WERI-Rb-1 (cell line): ENCODE measurements around the gene IMPA2.

Experiments used
- DNase-seq: peaks from one replicate; pipeline ENCODE4 v3.0.0-alpha.2; 2020
- H3K27ac ChIP-seq: fragments of 250-450 bp; sonication (Bioruptor Pico); 2 replicates; pipeline ENCODE4 v1.5.1; 2020; ENCODE audit warnings: mild to moderate bottlenecking, moderate library complexity
- H3K27me3 ChIP-seq: fragments of 250-450 bp; sonication (Bioruptor Pico); 2 replicates; pipeline ENCODE4 v1.5.1; 2021; ENCODE audit warnings: mild to moderate bottlenecking, low read depth, moderate library complexity; ENCODE audit not compliant: insufficient read depth, severe bottlenecking
- H3K36me3 ChIP-seq: fragments of 250-450 bp; sonication (Bioruptor Pico); 2 replicates; pipeline ENCODE4 v1.5.1; 2020; ENCODE audit warnings: mild to moderate bottlenecking, moderate library complexity
- H3K4me3 ChIP-seq: 2 replicates; pipeline ENCODE4 v1.5.1; 2011; ENCODE audit warnings: low read depth, mild to moderate bottlenecking, control low read depth, low read length
- H3K9me3 ChIP-seq: fragments of 250-450 bp; sonication (Bioruptor Pico); 2 replicates; pipeline ENCODE4 v1.5.1; 2021; ENCODE audit warnings: mild to moderate bottlenecking, moderate library complexity; ENCODE audit not compliant: severe bottlenecking
- TF ChIP-seq, protein P1 (sequence below): IDR thresholded peaks from 2 replicates; pipeline ENCODE4 v1.5.1; 2011; ENCODE audit warnings: low read depth, mild to moderate bottlenecking, control low read depth, inconsistent platforms, low read length

Gene IMPA2

GRCh38 chr18:11981192-11981542 is at the start of gene IMPA2:
Gene IMPA2, plus strand, starts transcription at chr18:11981507. Its CDS starts 163 bp downstream, at chr18:11981670.
- H3K27ac ChIP-seq = peak within 1 kb of the TSS; percentile 96
- H3K36me3 ChIP-seq = no peaks in the 10 kb centered on the region
- TF ChIP-seq, protein P1, sequence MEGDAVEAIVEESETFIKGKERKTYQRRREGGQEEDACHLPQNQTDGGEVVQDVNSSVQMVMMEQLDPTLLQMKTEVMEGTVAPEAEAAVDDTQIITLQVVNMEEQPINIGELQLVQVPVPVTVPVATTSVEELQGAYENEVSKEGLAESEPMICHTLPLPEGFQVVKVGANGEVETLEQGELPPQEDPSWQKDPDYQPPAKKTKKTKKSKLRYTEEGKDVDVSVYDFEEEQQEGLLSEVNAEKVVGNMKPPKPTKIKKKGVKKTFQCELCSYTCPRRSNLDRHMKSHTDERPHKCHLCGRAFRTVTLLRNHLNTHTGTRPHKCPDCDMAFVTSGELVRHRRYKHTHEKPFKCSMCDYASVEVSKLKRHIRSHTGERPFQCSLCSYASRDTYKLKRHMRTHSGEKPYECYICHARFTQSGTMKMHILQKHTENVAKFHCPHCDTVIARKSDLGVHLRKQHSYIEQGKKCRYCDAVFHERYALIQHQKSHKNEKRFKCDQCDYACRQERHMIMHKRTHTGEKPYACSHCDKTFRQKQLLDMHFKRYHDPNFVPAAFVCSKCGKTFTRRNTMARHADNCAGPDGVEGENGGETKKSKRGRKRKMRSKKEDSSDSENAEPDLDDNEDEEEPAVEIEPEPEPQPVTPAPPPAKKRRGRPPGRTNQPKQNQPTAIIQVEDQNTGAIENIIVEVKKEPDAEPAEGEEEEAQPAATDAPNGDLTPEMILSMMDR = no peak
- peak within 1 kb of the TSS; percentile 68 for H3K4me3 ChIP-seq
- H3K9me3 ChIP-seq = no peaks in the 10 kb centered on the region
- DNase-seq = no peak
- H3K27me3 ChIP-seq = no peaks in the 10 kb centered on the region

DNA sequence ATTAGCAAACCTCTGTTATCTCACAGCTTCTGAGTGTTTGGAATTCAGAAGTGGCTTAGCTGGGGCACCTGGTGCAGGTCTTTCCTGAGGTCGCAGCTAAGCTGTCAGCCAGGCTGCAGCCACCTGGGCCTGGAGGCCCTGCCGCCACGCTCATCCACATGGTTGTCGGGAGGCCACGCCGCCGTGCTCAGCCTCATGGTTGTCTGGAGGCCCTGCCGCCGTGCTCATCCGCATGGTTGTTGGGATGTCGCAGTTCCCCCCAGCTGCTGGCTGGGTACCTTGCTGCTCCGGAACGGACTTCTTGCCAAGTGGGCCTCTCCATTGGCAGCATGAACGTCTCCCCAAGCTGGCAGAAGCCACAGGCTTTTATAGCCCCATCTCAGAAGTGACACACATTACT is 48.9 kb upstream of the IMPA2 start:
- H3K36me3 ChIP-seq = no peaks in the 10 kb centered on the region
- H3K4me3 ChIP-seq = no peak overlapping the region
- DNase-seq = no peak
- no peak overlapping the region for H3K27ac ChIP-seq
- H3K9me3 ChIP-seq = no peaks in the 10 kb centered on the region
- H3K27me3 ChIP-seq = no peaks in the 10 kb centered on the region
- TF ChIP-seq, protein P1 = no peak

- DNase-seq = peak; percentile 68
- no peaks in the 10 kb centered on the region for H3K27me3 ChIP-seq
- H3K36me3 ChIP-seq = no peaks in the 10 kb centered on the region
- no peaks in the 10 kb centered on the region for H3K9me3 ChIP-seq
- TF ChIP-seq, protein P1 = peak; percentile 64; the same call in 1 of the 2 replicates
- no peak overlapping the region for H3K4me3 ChIP-seq
- no peak overlapping the region for H3K27ac ChIP-seq
Observed at GRCh38 chr18:11937874-11938478, 43.3 kb upstream of the IMPA2 start.

- TF ChIP-seq, protein P1 = no peak
- Histone ChIP-seq H3K36me3 (no peaks in the 10 kb centered on the region), H3K27me3 (no peaks in the 10 kb centered on the region), H3K27ac (no peak overlapping the region), H3K9me3 (no peaks in the 10 kb centered on the region), H3K4me3 (no peak overlapping the region)
- no peak for DNase-seq
Observed at GRCh38 chr18:11940956-11941355, 40.4 kb upstream of the IMPA2 start.

DNA sequence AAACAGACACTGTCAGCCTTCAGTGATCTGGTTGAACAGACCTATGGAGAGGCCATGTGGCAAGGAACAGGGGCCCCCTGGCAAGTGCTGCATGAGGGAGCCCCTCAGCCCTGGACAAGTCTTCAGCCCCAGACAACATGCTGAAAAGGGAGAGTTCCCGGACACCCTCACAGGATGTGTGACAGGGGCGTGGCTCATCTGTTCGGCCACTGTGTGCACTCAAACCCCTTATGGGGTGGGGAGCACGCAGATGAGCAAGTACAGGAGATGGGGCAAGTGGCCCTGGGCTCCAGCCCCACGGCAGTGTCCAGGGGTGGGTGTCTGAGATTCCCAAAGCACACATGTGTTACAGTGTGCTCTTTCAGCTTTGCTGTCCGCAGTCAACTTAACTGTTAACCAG is 37.8 kb upstream of the IMPA2 start:
- no peaks in the 10 kb centered on the region for H3K36me3 ChIP-seq
- TF ChIP-seq, protein P1 = no peak
- H3K27ac ChIP-seq = no peak overlapping the region
- H3K27me3 ChIP-seq = no peaks in the 10 kb centered on the region
- DNase-seq = no peak
- no peak overlapping the region for H3K4me3 ChIP-seq
- H3K9me3 ChIP-seq = no peaks in the 10 kb centered on the region

DNA sequence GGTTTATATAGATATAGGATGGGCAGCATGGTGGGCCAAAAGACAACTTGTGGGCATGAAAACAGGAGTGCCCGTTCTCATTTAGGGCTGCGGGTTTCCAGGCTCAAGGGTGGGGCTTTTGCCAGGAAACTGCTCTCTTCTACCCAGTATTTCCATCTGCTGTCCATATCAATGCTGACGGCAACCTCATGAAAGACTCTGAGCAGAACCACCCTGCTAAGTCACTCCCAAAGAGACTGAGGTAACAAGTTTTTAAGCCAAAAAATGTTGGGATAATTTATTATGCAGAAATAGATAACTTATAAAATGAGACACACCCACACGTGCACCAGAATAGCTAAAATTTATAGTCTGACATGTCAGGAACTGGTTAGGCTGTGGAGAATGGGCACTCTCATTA is 37.1 kb upstream of the IMPA2 start:
- Histone ChIP-seq H3K9me3 (no peaks in the 10 kb centered on the region), H3K27me3 (no peaks in the 10 kb centered on the region), H3K4me3 (no peak overlapping the region), H3K27ac (no peak overlapping the region), H3K36me3 (no peaks in the 10 kb centered on the region)
- TF ChIP-seq, protein P1 = no peak
- DNase-seq = no peak
